HG02678 (cell line): ENCODE results near the gene WWOX.

Experiments
- ATAC-seq: cut with Tn5 transposase; IDR thresholded peaks from one replicate; pipeline ENCODE4 v1.9.1; 2021; ENCODE audit warnings: mild to moderate bottlenecking, moderate library complexity; ENCODE audit not compliant: unreplicated experiment

Gene WWOX

GRCh38 chr16:78140818-78141466 is 41.5 kb downstream of the WWOX start:
- ATAC-seq: no peak

DNA sequence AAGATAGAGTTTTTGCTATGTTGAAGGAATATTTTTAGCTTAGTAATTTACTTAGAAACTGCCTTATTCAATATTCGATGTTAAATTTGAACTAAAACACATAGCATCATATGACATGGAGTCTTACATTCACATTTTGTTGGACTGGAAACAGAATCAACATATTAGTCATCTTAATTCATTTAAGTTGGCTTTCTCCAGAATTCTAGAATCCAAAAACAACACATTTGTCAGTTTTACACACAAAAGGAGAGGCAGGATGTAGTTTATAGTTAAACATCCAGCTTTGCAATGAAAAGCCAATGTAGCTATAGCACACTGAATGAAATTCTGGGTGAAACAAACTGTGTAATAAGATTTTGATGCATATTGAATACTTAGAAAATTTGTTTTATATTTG is 43.3 kb downstream of the WWOX start:
- no peak for ATAC-seq

DNA sequence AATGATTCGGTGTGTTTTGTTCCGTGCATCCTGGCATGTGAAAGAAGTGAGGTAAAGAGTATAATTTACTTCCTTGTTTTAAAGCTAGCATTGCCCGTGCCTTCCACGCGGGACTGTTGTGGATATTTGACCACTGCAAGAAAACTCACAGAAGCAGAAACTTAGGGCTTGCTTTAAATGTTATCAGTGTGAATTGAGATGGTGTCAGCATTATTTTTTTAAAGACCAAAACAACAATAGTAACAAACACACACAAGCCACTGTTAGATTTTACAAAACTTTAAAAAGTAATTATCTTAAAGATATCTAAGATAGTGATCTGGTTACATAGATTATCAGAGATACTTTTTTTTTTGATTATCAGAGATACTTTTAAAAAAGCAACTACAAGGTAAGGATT is 47.4 kb downstream of the WWOX start:
- no peak for ATAC-seq

- ATAC-seq: no peak
Observed at GRCh38 chr16:78147911-78148401, 48.5 kb downstream of the WWOX start.

GRCh38 chr16:78150233-78150632 is 50.8 kb downstream of the WWOX start:
- ATAC-seq: no peak

GRCh38 chr16:78154729-78155461 is 55.4 kb downstream of the WWOX start:
- ATAC-seq: no peak

DNA sequence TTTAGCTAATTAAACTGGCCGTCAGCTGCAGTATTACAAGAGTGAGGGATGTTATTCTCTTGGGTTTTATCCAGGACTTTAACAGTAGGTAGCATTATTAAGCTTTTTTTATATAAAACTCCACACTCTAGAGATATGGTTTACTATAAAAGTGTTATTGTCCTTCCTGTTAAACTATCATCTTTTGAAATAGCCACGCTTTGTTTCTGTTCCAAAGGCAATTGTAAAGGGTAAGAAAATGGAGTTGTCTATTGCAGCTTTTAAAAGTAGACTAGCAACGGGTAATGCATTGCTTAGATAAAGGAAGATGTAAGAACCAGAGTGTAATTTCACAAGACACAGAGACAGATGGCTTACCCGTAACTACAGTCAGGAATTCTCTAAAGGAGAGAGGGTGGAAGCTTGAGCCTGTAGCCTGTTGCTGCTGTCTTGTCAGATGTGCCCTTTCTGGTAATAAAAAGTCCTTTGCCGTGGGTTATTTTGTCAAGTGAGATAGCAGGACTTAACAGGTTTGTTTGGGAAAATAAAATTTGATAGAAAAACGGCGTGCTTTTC is 56.4 kb downstream of the WWOX start:
- no peak for ATAC-seq

GRCh38 chr16:78161023-78161729 is 61.7 kb downstream of the WWOX start:
- ATAC-seq: no peak

- no peak for ATAC-seq
Observed at GRCh38 chr16:78163772-78164670, 64.6 kb downstream of the WWOX start.

GRCh38 chr16:78170494-78170933 is 71.1 kb downstream of the WWOX start:
- no peak for ATAC-seq

DNA sequence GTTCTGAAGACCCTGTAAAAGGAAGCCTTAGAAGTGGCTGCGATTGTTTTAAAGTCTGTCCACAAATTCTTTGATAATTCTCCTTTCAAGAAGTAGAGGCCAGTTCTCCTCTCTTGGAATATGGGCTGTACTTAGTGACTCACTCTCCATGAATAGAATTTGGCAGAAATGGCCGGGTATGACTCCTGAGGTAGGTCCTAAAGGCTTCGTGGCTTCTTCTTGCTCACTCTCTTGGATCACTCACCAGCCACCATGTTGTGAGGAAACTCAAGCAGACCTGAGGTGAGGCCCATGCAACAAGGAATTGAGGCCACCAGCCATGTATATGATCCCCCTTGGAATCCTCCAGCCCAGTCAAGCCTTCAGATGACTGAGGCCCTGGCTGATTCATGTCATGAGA is 75.8 kb downstream of the WWOX start:
- no peak for ATAC-seq

- no peak for ATAC-seq
Observed at GRCh38 chr16:78176435-78176834, 77.0 kb downstream of the WWOX start.

DNA sequence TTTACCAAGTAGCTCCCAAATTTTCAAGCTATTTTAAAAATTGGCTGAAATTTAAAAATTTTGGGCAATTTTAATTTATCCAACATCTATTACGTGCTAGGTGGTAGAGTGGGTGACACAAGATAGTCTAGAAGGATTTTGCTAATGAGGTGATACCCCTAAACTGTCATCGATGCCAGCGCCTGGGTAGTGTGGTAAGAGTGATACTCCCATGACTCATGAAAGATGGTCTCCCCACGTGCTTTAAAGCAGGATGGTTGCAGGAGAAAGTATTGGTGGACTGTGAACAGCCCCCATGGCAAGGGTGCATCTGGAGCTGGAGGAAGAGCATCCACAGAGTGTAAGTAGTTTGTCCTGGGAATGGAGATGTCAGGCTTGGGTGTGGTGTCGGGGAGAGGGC is 77.8 kb downstream of the WWOX start:
- no peak for ATAC-seq

- no peak for ATAC-seq
Observed at GRCh38 chr16:78177987-78178386, 78.5 kb downstream of the WWOX start.

DNA sequence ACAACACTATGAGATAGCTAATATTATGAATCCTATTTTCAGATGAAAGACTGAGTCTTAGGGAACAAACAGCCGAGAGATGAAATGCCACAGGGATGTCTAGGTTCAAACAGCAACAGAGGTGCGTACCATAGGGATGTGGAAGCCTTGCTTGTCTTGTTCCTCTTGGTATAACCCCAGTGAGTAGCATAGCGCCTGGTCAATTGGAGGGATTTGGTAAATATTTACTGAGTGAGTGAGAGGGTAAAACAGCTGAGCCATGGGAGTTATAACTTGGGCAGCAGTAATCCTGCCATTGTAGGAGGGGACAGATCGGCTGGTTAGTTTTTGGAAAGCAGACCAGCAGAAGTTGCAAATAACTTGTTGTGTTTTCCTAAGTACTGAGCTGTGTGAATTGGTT is 80.2 kb downstream of the WWOX start:
- no peak for ATAC-seq

- no peak for ATAC-seq
Observed at GRCh38 chr16:78180349-78180748, 80.9 kb downstream of the WWOX start.

DNA sequence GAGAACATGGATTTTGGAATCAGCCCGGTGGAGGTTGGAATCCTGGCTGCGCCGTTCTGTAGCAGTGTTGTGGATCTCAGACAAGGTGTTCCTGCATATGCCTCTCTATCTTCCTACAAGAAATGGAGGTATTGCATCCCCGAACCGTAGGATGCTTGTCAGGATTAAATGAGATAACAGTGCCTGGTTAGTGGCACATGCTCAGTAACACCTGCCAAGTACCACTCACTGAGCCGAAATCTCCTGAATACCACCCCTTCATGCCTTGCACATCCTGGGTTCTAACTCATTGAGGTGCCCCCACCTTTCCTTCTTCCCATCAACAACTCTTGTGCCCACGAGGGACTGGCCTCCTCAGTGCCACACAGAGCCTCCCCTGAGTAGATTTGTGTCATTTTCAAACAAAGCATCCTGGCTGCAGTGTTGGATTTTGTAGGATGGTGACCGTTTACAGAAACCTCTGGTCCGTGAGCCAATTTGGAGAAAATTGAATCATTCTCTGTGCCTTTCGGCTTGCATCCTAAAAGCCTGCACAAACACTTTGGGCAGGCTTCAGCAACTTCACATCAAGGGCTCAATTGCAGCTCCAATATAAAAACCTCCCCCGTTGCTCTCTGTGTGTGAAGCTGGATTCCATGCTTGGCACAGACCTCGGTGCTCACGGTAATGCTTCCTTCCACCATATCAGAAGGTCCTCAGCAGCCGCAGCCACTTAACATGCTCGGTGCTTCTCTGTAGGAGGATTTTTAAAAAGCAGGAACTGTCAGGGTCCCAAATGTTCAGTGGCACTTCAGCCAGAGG is 84.2 kb downstream of the WWOX start:
- no peak for ATAC-seq

DNA sequence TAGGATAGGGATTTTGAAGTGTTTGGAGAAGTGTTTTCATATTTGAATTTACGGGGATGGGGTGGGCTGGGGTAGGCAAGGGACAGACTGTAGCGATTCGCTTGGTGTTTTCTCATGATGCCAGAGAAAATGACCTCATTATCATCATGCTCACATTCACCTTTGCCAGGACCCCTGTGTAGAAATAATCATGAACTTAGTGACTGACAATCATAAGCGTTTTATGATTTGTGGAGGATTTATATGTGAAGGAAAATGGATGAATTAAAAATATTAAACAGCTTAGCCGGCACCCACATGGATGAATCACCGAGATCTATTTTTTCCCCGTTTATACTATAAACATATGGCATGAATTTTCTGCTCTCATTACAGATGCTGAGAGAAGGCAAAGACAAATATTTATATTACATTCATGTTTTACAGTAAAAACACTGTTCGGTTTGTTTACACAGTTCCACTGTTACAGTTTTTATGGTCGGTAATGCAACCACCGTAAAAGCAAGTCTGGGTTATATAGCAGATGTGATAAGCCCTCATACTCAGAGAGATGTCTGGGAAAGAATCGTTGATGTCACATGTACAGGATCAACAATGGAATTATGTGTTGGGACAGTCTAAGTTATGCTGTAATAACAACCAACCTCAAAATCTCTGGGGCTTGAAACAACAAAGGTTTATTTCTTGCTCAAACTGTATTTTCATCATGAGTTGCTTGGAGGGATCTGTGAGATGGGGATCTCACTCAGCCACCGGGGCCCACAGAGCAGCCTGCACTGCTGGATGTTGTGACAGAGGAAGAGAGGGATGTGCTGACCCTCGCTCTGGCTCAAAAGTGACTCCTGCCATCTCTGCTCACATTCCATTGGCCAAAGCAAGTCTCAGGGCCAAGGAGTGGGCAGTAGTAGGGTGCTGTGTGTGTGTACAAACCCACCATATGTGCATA is 85.1 kb downstream of the WWOX start:
- ATAC-seq: no peak

- ATAC-seq: no peak
Observed at GRCh38 chr16:78189121-78189520, 89.7 kb downstream of the WWOX start.
